B cell (primary cell): ENCODE results near the gene CPA2. TPM values are rescaled to one million over a fixed set of nuclear protein-coding genes. Genes with fewer than 3 reads are reported as not detected.

Source experiments
- ATAC-seq: fragments of 200-7000 bp; cut with Tn5 transposase; one replicate; pipeline ENCODE4 v1.10.0; 2021; ENCODE audit warnings: low read depth, mild to moderate bottlenecking, moderate number of reproducible peaks, moderate library complexity
- CTCF ChIA-PET: fragments of 350-600 bp; sonication (Branson Sonifier 250); formaldehyde crosslinking; loops from one replicate; lab custom pipeline; 2021; ENCODE audit warnings: antibody characterized with exemption, inconsistent platforms; lab: Charles Lee
- POLR2A ChIA-PET: fragments of 350-600 bp; sonication (Branson Sonifier 250); formaldehyde crosslinking; loops from one replicate; lab custom pipeline; 2021; ENCODE audit warnings: antibody characterized with exemption; lab: Charles Lee
- DNase-seq: peaks from one replicate; pipeline ENCODE4 v3.0.0; 2013
- H2AFZ ChIP-seq: 2 replicates; pipeline ENCODE4 v1.6.1; 2012; ENCODE audit warnings: mild to moderate bottlenecking, low read depth, low read length; ENCODE audit not compliant: insufficient read depth, poor library complexity, severe bottlenecking
- H3K27ac ChIP-seq, 2 donors: 1 replicate in 1 of 2; 2 replicates in 1 of 2; pipeline ENCODE4 v1.5.1; 2012 to 2013; ENCODE audit warnings: low read length in 2 of 2, mild to moderate bottlenecking in 2 of 2, moderate library complexity in 1 of 2
- H3K27me3 ChIP-seq, 4 experiments: fragments of 200-600 bp in 1 of 4; sonication (generic) in 1 of 4; replicated peaks in 1 of 4; 1 replicate in 2 of 4; 2 replicates in 2 of 4; pipeline versions ENCODE4 v1.6.1 to v1.7.0; 2013 to 2016; ENCODE audit warnings: low read length in 3 of 4, mild to moderate bottlenecking in 2 of 4, mixed read lengths in 1 of 4, moderate library complexity in 1 of 4; ENCODE audit not compliant: insufficient read depth in 4 of 4, control insufficient read depth in 3 of 4; ENCODE audit errors: control extremely low read depth in 1 of 4
- H3K36me3 ChIP-seq, 2 experiments: replicated peaks in 1 of 2; 1 replicate in 1 of 2; 2 replicates in 1 of 2; pipeline versions ENCODE4 v1.6.1 to v1.7.1; 2013; ENCODE audit warnings: low read length in 1 of 2; ENCODE audit not compliant: insufficient read depth in 2 of 2, control insufficient read depth in 1 of 2; ENCODE audit errors: control extremely low read depth in 1 of 2, extremely low read depth in 1 of 2
- H3K4me1 ChIP-seq, 2 donors: fragments of 200-600 bp in 1 of 2; sonication (generic) in 1 of 2; 1 replicate in 1 of 2; 2 replicates in 1 of 2; pipeline versions ENCODE4 v1.5.1 to v1.6.1; 2013 to 2017; ENCODE audit warnings: low read length in 2 of 2; ENCODE audit not compliant: control insufficient read depth in 2 of 2, insufficient read depth in 2 of 2
- H3K4me2 ChIP-seq: replicated peaks from 2 replicates; pipeline ENCODE3; 2012; ENCODE audit warnings: mild to moderate bottlenecking, low read depth, low read length; ENCODE audit not compliant: poor library complexity, severe bottlenecking
- H3K4me3 ChIP-seq, 5 experiments: fragments of 200-600 bp in 1 of 5; sonication (generic) in 1 of 5; 1 replicate in 3 of 5; 2 replicates in 2 of 5; pipeline versions ENCODE4 v1.5.1 to v1.7.0; 2011 to 2016; ENCODE audit warnings: low read length in 4 of 5, mild to moderate bottlenecking in 4 of 5, low read depth in 2 of 5, control low read depth in 1 of 5, moderate library complexity in 1 of 5; ENCODE audit not compliant: insufficient read depth in 1 of 5; ENCODE audit errors: control extremely low read depth in 1 of 5, extremely low read depth in 1 of 5
- H3K79me2 ChIP-seq: fragments of 200-600 bp; sonication (generic); one replicate; pipeline ENCODE4 v1.6.0; 2016; ENCODE audit warnings: low read length; ENCODE audit not compliant: control insufficient read depth, insufficient read depth
- H3K9ac ChIP-seq: fragments of 200-600 bp; sonication (generic); 2 replicates; pipeline ENCODE4 v1.6.1; 2017; ENCODE audit warnings: mild to moderate bottlenecking, low read length, moderate library complexity
- H3K9me3 ChIP-seq, 3 donors: one replicate each; pipeline versions ENCODE4 v1.6.1 to v1.7.1; 2013; ENCODE audit warnings: low read length in 2 of 3; ENCODE audit not compliant: control insufficient read depth in 2 of 3, insufficient read depth in 1 of 3; ENCODE audit errors: control extremely low read depth in 1 of 3
- H4K20me1 ChIP-seq: 2 replicates; pipeline ENCODE4 v1.6.0; 2012; ENCODE audit warnings: mild to moderate bottlenecking, low read length; ENCODE audit not compliant: insufficient read depth, control insufficient read depth, poor library complexity, severe bottlenecking
- H3K27ac Mint-ChIP-seq: one replicate; pipeline ENCODE4 v1.8.0; 2021; ENCODE audit warnings: mixed read lengths
- H3K27me3 Mint-ChIP-seq: one replicate; pipeline ENCODE4 v1.8.0; 2021; ENCODE audit warnings: mixed read lengths
- H3K4me1 Mint-ChIP-seq: one replicate; pipeline ENCODE4 v1.8.0; 2021; ENCODE audit warnings: mixed read lengths
- H3K4me3 Mint-ChIP-seq: one replicate; pipeline ENCODE4 v1.8.0; 2021; ENCODE audit warnings: mixed read lengths
- H3K9me3 Mint-ChIP-seq: one replicate; pipeline ENCODE4 v1.8.0; 2022; ENCODE audit warnings: mixed read lengths; ENCODE audit not compliant: insufficient read depth
- CTCF ChIP-seq: fragments of 200-600 bp; IDR thresholded peaks from one replicate; pipeline ENCODE4 v1.8.0; 2022; ENCODE audit warnings: antibody characterized with exemption, mild to moderate bottlenecking
- EZH2 ChIP-seq: IDR thresholded peaks from 2 replicates; pipeline ENCODE4 v1.6.1; 2012; ENCODE audit warnings: borderline replicate concordance, low read depth, mild to moderate bottlenecking, moderate library complexity, low read length; ENCODE audit not compliant: insufficient read depth, poor library complexity, severe bottlenecking
- WGBS: methylation state at CpG from one replicate; pipeline ENCODE4 v1.1.5; 2013; ENCODE audit warnings: missing lambda C conversion rate; ENCODE audit not compliant: insufficient coverage; 5-methylcytosine and 5-hydroxymethylcytosine counted together
- intact Hi-C: fragments of 100-400 bp; cut with micrococcal nuclease; formaldehyde crosslinking; loops from one replicate; pipeline ENCODE4 v1.10.0; 2022
- polyA plus RNA-seq: library from polyadenylated mRNA; depleted of rRNA; stranded (reverse); fragments of >200 nt; gene quantifications from 2 replicates; pipeline ENCODE4 v1.2.3, GENCODE V29; 2012
- total RNA-seq, 2 donors: library from RNA; stranded (reverse); fragments of 120-200 nt in 1 of 2; gene quantifications; 1 replicate in 1 of 2; 2 replicates in 1 of 2; pipeline versions ENCODE4 v1.2.3 to v1.2.4, GENCODE V29; 2013 to 2022

The CPA2 gene
- total and polyA plus RNA-seq, 2 donors (not counting 1 experiment from before 2014, with no cell fraction given) = not detected

- no peak overlapping the region for H3K4me3 Mint-ChIP-seq
- Histone ChIP-seq H3K4me1 (peaks cover 0 to 2% of the 10 kb centered on the region in 2 donors), H3K9ac (no peak overlapping the region), H3K4me2 (no peak overlapping the region), H3K27ac (no peak overlapping the region), H3K27me3 (peaks cover 0 to 12% (median 6%) of the 10 kb centered on the region in 4 experiments), H4K20me1 (no peaks in the 10 kb centered on the region), H3K9me3 (peaks cover 0 to 7% (median 0%) of the 10 kb centered on the region in 3 donors), H2AFZ (no peak overlapping the region), H3K36me3 (no peaks in the 10 kb centered on the region), H3K4me3 (no peak overlapping the region), H3K79me2 (no peaks in the 10 kb centered on the region)
- H3K9me3 Mint-ChIP-seq = no peaks in the 10 kb centered on the region
- ATAC-seq (no peak), DNase-seq (no peak)
- ChIA-PET POLR2A (no interaction called here), CTCF (no interaction called here)
- H3K4me1 Mint-ChIP-seq = no peaks in the 10 kb centered on the region
- TF ChIP-seq CTCF (no peak), EZH2 (no peak)
- H3K27me3 Mint-ChIP-seq = peaks cover 31% of the 10 kb centered on the region
- no peak overlapping the region for H3K27ac Mint-ChIP-seq
- intact Hi-C loops = no loop called here
- WGBS = 93% methylated on average over 22 of the region's 23 CpGs
Observed at GRCh38 chr7:130272381-130273080, 5.9 kb downstream of the CPA2 start.

GRCh38 chr7:130273081-130273932 is 6.6 kb downstream of the CPA2 start:
- Mint-ChIP-seq H3K4me1 (no peaks in the 10 kb centered on the region), H3K9me3 (no peaks in the 10 kb centered on the region), H3K27ac (no peak overlapping the region), H3K4me3 (no peak overlapping the region), H3K27me3 (peaks cover 31% of the 10 kb centered on the region)
- no peak for DNase-seq
- Histone ChIP-seq H2AFZ (no peak overlapping the region), H3K4me1 (peaks cover 0 to 2% of the 10 kb centered on the region in 2 donors), H3K4me3 (no peak overlapping the region), H3K4me2 (peak overlapping the region; percentile 38), H3K27me3 (peaks cover 0 to 12% (median 6%) of the 10 kb centered on the region in 4 experiments), H3K79me2 (no peaks in the 10 kb centered on the region), H4K20me1 (no peaks in the 10 kb centered on the region), H3K9ac (no peak overlapping the region), H3K27ac (no peak overlapping the region), H3K9me3 (peaks cover 0 to 7% (median 0%) of the 10 kb centered on the region in 3 donors), H3K36me3 (no peaks in the 10 kb centered on the region)
- intact Hi-C loops = no loop called here
- ChIA-PET CTCF (no interaction called here), POLR2A (no interaction called here)
- 19% methylated on average over 8 of the region's 25 CpGs for WGBS
- ATAC-seq = no peak
- TF ChIP-seq EZH2 = no peak
- TF ChIP-seq CTCF = no peak
